Osteoblast (primary cell): Measurements from ENCODE around the gene OPA3. TPM values are rescaled to one million over a fixed set of nuclear protein-coding genes. Genes with fewer than 3 reads are reported as not detected.

ENCODE experiments used
- DNase-seq: peaks from one replicate; pipeline ENCODE4 v3.0.0; 2011; ENCODE audit warnings: low spot score, mixed read lengths; ENCODE audit not compliant: insufficient read length; ENCODE audit errors: missing footprints
- H2AFZ ChIP-seq: 2 replicates; pipeline ENCODE4 v1.6.0; 2011; ENCODE audit warnings: mild to moderate bottlenecking, low read length
- H3K27ac ChIP-seq: 2 replicates; pipeline ENCODE4 v1.5.1; 2011; ENCODE audit warnings: mild to moderate bottlenecking, low read depth, low read length, moderate library complexity
- H3K27me3 ChIP-seq: 2 replicates; pipeline ENCODE4 v1.6.0; 2012; ENCODE audit warnings: mild to moderate bottlenecking, control low read depth, inconsistent platforms, low read length, moderate library complexity; ENCODE audit not compliant: insufficient read depth
- H3K36me3 ChIP-seq: 2 replicates; pipeline ENCODE4 v1.5.1; 2011; ENCODE audit warnings: mild to moderate bottlenecking, low read length, control low read depth, moderate library complexity; ENCODE audit not compliant: insufficient read depth
- H3K4me1 ChIP-seq: 2 replicates; pipeline ENCODE4 v1.5.1; 2011; ENCODE audit warnings: mild to moderate bottlenecking, low read length, control low read depth, moderate library complexity; ENCODE audit not compliant: insufficient read depth
- H3K4me2 ChIP-seq: 2 replicates; pipeline ENCODE4 v1.6.0; 2011; ENCODE audit warnings: mild to moderate bottlenecking, low read length; ENCODE audit not compliant: insufficient read depth
- H3K4me3 ChIP-seq: fragments of 200-600 bp; sonication (generic); 3 replicates; pipeline ENCODE4 v1.5.1; 2012; ENCODE audit warnings: mild to moderate bottlenecking, low read length, inconsistent platforms; ENCODE audit not compliant: insufficient read depth
- H3K79me2 ChIP-seq: 2 replicates; pipeline ENCODE4 v1.6.0; 2012; ENCODE audit warnings: mild to moderate bottlenecking, low read length, control low read depth, inconsistent platforms; ENCODE audit not compliant: insufficient read depth
- H3K9me3 ChIP-seq: 2 replicates; pipeline ENCODE4 v1.5.1; 2011; ENCODE audit warnings: low read depth, low read length, control low read depth
- H4K20me1 ChIP-seq: 2 replicates; pipeline ENCODE4 v1.6.0; 2012; ENCODE audit warnings: mild to moderate bottlenecking, low read length, control low read depth; ENCODE audit not compliant: insufficient read depth
- CTCF ChIP-seq: IDR thresholded peaks from 2 replicates; pipeline ENCODE4 v1.5.1; 2011; ENCODE audit warnings: mild to moderate bottlenecking, low read depth, low read length, moderate library complexity; ENCODE audit errors: extremely low read depth
- total RNA-seq: library from RNA; depleted of rRNA; stranded (reverse); fragments of >200 nt; gene quantifications from 2 replicates; pipeline ENCODE4 v1.2.3, GENCODE V29; 2012

Gene OPA3
- total RNA-seq, 1 donor: 7.6 TPM

GRCh38 chr19:45518469-45518826 is 66.2 kb downstream of the OPA3 start:
- H4K20me1 ChIP-seq: peaks cover 60% of the 10 kb centered on the region
- H3K4me2 ChIP-seq: no peak overlapping the region
- H2AFZ ChIP-seq: no peak overlapping the region
- peaks cover 4% of the 10 kb centered on the region for H3K4me1 ChIP-seq
- H3K36me3 ChIP-seq: peaks cover 39% of the 10 kb centered on the region
- H3K27me3 ChIP-seq: no peaks in the 10 kb centered on the region
- no peak overlapping the region for H3K27ac ChIP-seq
- no peak overlapping the region for H3K4me3 ChIP-seq
- peaks cover 61% of the 10 kb centered on the region for H3K79me2 ChIP-seq
- TF ChIP-seq CTCF: no peak
- DNase-seq: no peak
- no peaks in the 10 kb centered on the region for H3K9me3 ChIP-seq

GRCh38 chr19:45517641-45518468 is 66.7 kb downstream of the OPA3 start:
- Histone ChIP-seq H3K79me2 (peaks cover 67% of the 10 kb centered on the region), H3K36me3 (peaks cover 36% of the 10 kb centered on the region), H2AFZ (no peak overlapping the region), H3K9me3 (no peaks in the 10 kb centered on the region), H3K4me1 (no peaks in the 10 kb centered on the region), H3K4me3 (no peak overlapping the region), H3K27me3 (no peaks in the 10 kb centered on the region), H4K20me1 (peaks cover 61% of the 10 kb centered on the region), H3K4me2 (no peak overlapping the region), H3K27ac (no peak overlapping the region)
- DNase-seq: no peak
- TF ChIP-seq CTCF: no peak

GRCh38 chr19:45517238-45517637 is 67.4 kb downstream of the OPA3 start:
- H3K4me1 ChIP-seq: no peaks in the 10 kb centered on the region
- H3K4me2 ChIP-seq: no peak overlapping the region
- no peak for TF ChIP-seq CTCF
- H3K9me3 ChIP-seq: no peaks in the 10 kb centered on the region
- no peak overlapping the region for H3K27ac ChIP-seq
- H3K4me3 ChIP-seq: no peak overlapping the region
- peaks cover 73% of the 10 kb centered on the region for H3K79me2 ChIP-seq
- H3K27me3 ChIP-seq: no peaks in the 10 kb centered on the region
- H2AFZ ChIP-seq: no peak overlapping the region
- peaks cover 31% of the 10 kb centered on the region for H3K36me3 ChIP-seq
- DNase-seq: no peak
- peaks cover 59% of the 10 kb centered on the region for H4K20me1 ChIP-seq

- H3K36me3 ChIP-seq: peaks cover 25% of the 10 kb centered on the region
Observed at GRCh38 chr19:45515807-45516401, 68.7 kb downstream of the OPA3 start.

More at GRCh38 chr19:45515807-45516401, 68.7 kb downstream of the OPA3 start:
- Histone ChIP-seq H3K79me2 (peaks cover 80% of the 10 kb centered on the region), H2AFZ (no peak overlapping the region), H3K9me3 (no peaks in the 10 kb centered on the region), H4K20me1 (peaks cover 62% of the 10 kb centered on the region), H3K4me3 (no peak overlapping the region), H3K4me2 (no peak overlapping the region), H3K27me3 (no peaks in the 10 kb centered on the region), H3K4me1 (no peaks in the 10 kb centered on the region), H3K27ac (no peak overlapping the region)
- no peak for TF ChIP-seq CTCF
- no peak for DNase-seq
